Kidney (tissue), 14 donors: ENCODE results near the gene COL12A1. TPM values are rescaled to one million over a fixed set of nuclear protein-coding genes. Genes with fewer than 3 reads are reported as not detected.

ENCODE experiments used
- DNase-seq, 5 donors: peaks; one replicate each; pipeline ENCODE4 v3.0.0-alpha.2; 2013 to 2020
- FAIRE-seq: peaks from 2 replicates; lab custom pipeline; 2012; peaks lifted over from hg19 to GRCh38; lab: Jason Lieb, UNC
- H3K27ac ChIP-seq, 2 donors: one replicate each; pipeline ENCODE4 v1.7.0; 2013; ENCODE audit warnings: low read depth in 2 of 2, low read length in 2 of 2, inconsistent platforms in 1 of 2
- H3K27me3 ChIP-seq: one replicate; pipeline ENCODE4 v1.7.1; 2013; ENCODE audit warnings: low read length, inconsistent platforms; ENCODE audit not compliant: control insufficient read depth, insufficient read depth
- H3K36me3 ChIP-seq, 3 donors: one replicate each; pipeline versions ENCODE4 v1.7.0 to v1.7.1; 2013; ENCODE audit warnings: low read length in 3 of 3, control low read depth in 1 of 3, inconsistent platforms in 1 of 3; ENCODE audit not compliant: insufficient read depth in 3 of 3, control insufficient read depth in 2 of 3
- H3K4me1 ChIP-seq, 3 donors: one replicate each; pipeline versions ENCODE4 v1.7.0 to v1.7.1; 2013; ENCODE audit warnings: low read length in 3 of 3, inconsistent platforms in 1 of 3, low read depth in 1 of 3; ENCODE audit not compliant: control insufficient read depth in 2 of 3, insufficient read depth in 2 of 3
- H3K4me3 ChIP-seq, 3 donors: one replicate each; pipeline versions ENCODE4 v1.7.0 to v1.8.1; 2013; ENCODE audit warnings: low read length in 3 of 3, control low read depth in 1 of 3, inconsistent platforms in 1 of 3
- H3K9ac ChIP-seq, 3 donors: one replicate each; pipeline versions ENCODE4 v1.7.0 to v1.7.1; 2013; ENCODE audit warnings: low read length in 3 of 3, control low read depth in 1 of 3, inconsistent platforms in 1 of 3
- H3K9me3 ChIP-seq, 3 donors: one replicate each; pipeline versions ENCODE4 v1.7.0 to v1.7.1; 2013; ENCODE audit warnings: low read length in 3 of 3, control low read depth in 1 of 3, inconsistent platforms in 1 of 3; ENCODE audit not compliant: control insufficient read depth in 2 of 3, insufficient read depth in 1 of 3
- CTCF ChIP-seq: IDR thresholded peaks from 3 replicates; pipeline ENCODE4 v1.5.1; 2012; ENCODE audit warnings: mild to moderate bottlenecking, moderate library complexity, borderline replicate concordance; ENCODE audit not compliant: insufficient read depth; ENCODE audit errors: extremely low read depth
- intact Hi-C: fragments of 100-400 bp; cut with DNase I; formaldehyde crosslinking; loops from one replicate; pipeline ENCODE4 v1.11.1; 2022
- polyA plus RNA-seq: library from polyadenylated mRNA; stranded (reverse); fragments of 350-450 nt; fragmentation: Illumina TruSeq; extraction: RNeasy Lipid Tissue Mini Kit (QIAGEN cat#74804); gene quantifications from one replicate; pipeline ENCODE4 v1.2.3, GENCODE V29; 2014; ENCODE audit warnings: low read depth, low replicate concordance; ENCODE audit not compliant: insufficient read depth
- total RNA-seq: library from RNA; stranded (reverse); fragmentation: NEBNext Ultra II Directional; extraction: Animal tissue kit (Norgen Biotek cat#: 25700); gene quantifications from one replicate; pipeline ENCODE4 v1.2.1, GENCODE V29; 2021
- donor health status: control.
- donor health status: control.
- donor health status: control.
- donor health status: control.
- donor health status: control.
- donor health status: DM: yes; HTN: yes; CAD: no.
- donor health status: Normal renal cell carcinoma (clear cell type).

COL12A1 gene
- total and polyA plus RNA-seq, 2 donors from 2014 or later, result 12.3 to 28.3 TPM

DNA sequence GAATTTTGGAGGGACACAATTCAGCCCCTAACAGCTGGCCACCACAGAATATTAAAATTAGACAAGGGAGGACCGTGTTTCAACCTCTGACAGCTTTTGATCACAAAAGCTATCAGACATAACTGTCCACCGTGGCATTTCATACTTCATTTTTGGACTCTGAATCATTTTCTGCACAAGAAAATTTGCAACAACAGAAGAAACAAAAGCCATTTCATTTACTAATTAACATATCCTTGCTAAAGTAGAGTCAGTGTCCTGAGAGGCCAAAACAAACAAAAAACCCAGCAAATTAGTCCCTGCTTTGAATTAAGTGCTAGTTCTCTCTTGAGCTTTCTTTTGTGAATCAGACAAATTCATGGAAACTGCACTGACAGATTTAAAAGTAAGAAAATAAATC, 17.6 kb upstream of the COL12A1 start:
- intact Hi-C loops, result no loop called here
- no peak overlapping the region for H3K27ac ChIP-seq
- FAIRE-seq (no peak), DNase-seq (peak in 1 of 5 donors; percentile 48)
- no peaks in the 10 kb centered on the region for H3K36me3 ChIP-seq
- TF ChIP-seq CTCF, result no peak
- no peaks in the 10 kb centered on the region for H3K9me3 ChIP-seq
- no peak overlapping the region for H3K4me3 ChIP-seq
- peaks cover 0 to 5% (median 0%) of the 10 kb centered on the region in 3 donors for H3K4me1 ChIP-seq
- no peak overlapping the region for H3K9ac ChIP-seq
- no peaks in the 10 kb centered on the region for H3K27me3 ChIP-seq

DNA sequence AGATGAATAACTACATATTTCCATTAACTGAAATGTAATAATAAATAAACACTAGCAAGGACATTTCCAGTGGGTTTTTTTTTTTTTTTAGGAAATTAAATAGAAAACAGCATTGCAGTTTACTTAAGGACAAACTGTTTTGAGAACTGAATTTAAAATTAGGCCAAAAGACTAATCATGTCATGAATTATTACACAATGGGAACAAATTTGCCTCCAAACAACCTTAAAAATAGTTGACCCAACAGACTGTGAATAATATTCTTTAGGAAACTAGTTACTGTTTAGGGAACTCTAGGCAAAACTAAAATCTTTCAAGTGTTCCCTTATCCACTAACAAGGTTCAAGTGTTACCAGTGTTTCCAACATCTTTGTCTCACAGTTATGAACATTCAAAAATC, 16.4 kb upstream of the COL12A1 start:
- Histone ChIP-seq H3K4me3 (no peak overlapping the region), H3K27ac (peak overlapping the region in 1 of 2 donors; percentile 78), H3K9ac (no peak overlapping the region), H3K36me3 (no peaks in the 10 kb centered on the region), H3K9me3 (no peaks in the 10 kb centered on the region), H3K27me3 (no peaks in the 10 kb centered on the region), H3K4me1 (peaks cover 0 to 9% (median 0%) of the 10 kb centered on the region in 3 donors)
- DNase-seq (no peak), FAIRE-seq (peak; percentile 71)
- no peak for TF ChIP-seq CTCF
- intact Hi-C loops, result no loop called here

GRCh38 chr6:75221116-75221515, 15.3 kb upstream of the COL12A1 start:
- intact Hi-C loops, result no loop called here
- peaks cover 0 to 9% (median 0%) of the 10 kb centered on the region in 3 donors for H3K4me1 ChIP-seq
- no peak overlapping the region for H3K9ac ChIP-seq
- no peaks in the 10 kb centered on the region for H3K27me3 ChIP-seq
- H3K36me3 ChIP-seq, result no peaks in the 10 kb centered on the region
- no peak overlapping the region for H3K4me3 ChIP-seq
- FAIRE-seq (no peak), DNase-seq (no peak)
- no peaks in the 10 kb centered on the region for H3K9me3 ChIP-seq
- TF ChIP-seq CTCF, result no peak
- no peak overlapping the region for H3K27ac ChIP-seq

DNA sequence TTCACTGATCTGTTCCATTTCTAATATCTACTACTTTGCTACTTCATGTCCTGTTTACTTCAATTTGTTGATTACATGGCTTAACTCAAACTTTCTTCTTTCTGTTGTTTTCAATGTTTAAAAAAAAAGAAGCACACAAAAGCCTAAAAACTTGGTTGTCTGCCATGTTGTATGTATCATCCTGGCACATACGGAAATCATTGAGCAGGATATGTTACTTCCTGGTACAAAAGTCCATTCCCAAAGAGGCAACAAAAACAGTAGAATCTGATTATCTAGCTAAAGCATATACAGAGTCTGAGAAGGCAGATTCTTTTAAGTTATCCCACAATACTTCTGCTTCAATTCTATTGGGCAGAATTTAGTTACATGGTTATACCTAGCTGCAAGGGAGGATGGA, 14.5 kb upstream of the COL12A1 start:
- no peaks in the 10 kb centered on the region for H3K27me3 ChIP-seq
- no peak for DNase-seq
- H3K27ac ChIP-seq, result peak overlapping the region in 1 of 2 donors; percentile 13
- TF ChIP-seq CTCF, result no peak
- H3K9ac ChIP-seq, result no peak overlapping the region
- no peaks in the 10 kb centered on the region for H3K36me3 ChIP-seq
- intact Hi-C loops, result no loop called here
- H3K4me3 ChIP-seq, result no peak overlapping the region
- no peak for FAIRE-seq
- H3K4me1 ChIP-seq, result peaks cover 0 to 9% (median 0%) of the 10 kb centered on the region in 3 donors
- H3K9me3 ChIP-seq, result no peaks in the 10 kb centered on the region
